Sigmoid colon (tissue), 3 donors: Measurements from ENCODE around the gene KIF6.

Source experiments
- CTCF ChIP-seq, 4 experiments: fragments of 450-650 bp in 3 of 4; fragments of 200-600 bp in 1 of 4; IDR thresholded peaks; one replicate each; pipeline ENCODE4 v1.5.1; 2016 to 2019; ENCODE audit warnings: antibody characterized with exemption in 4 of 4, mild to moderate bottlenecking in 3 of 4, moderate library complexity in 2 of 4
- POLR2A ChIP-seq, 2 donors: fragments of 450-650 bp; IDR thresholded peaks; one replicate each; pipeline ENCODE4 v1.6.1; 2016; ENCODE audit warnings: antibody characterized with exemption in 2 of 2, mild to moderate bottlenecking in 2 of 2, moderate library complexity in 2 of 2

- no peak for TF ChIP-seq CTCF (IDR thresholded peaks at IDR 0.05)
- no peak for TF ChIP-seq POLR2A (IDR thresholded peaks at IDR 0.05)
Observed at GRCh38 chr6:39343396-39343870, 381.8 kb downstream of the KIF6 start.
